ENCODE results near the gene PTGS1. TPM values are rescaled to one million over a fixed set of nuclear protein-coding genes. Genes with fewer than 3 reads are reported as not detected.
A peak's percentile ranks its signal among the peaks of the same experiment; 100 is the strongest.

PTGS1 gene
- total RNA-seq, 1 donor: 2.5 TPM

- no peak for DNase-seq (ENCODE audit: insufficient read length, low spot score, missing footprints)
- Histone ChIP-seq H3K4me2 (ENCODE audit: insufficient read depth, low read length) (no peak overlapping the region), H3K27ac (ENCODE audit: low read depth, low read length) (no peak overlapping the region), H3K4me1 (ENCODE audit: insufficient read depth, low read length) (peaks cover 3% of the 10 kb centered on the region), H3K9me3 (ENCODE audit: low read depth, low read length) (no peaks in the 10 kb centered on the region), H3K4me3 (ENCODE audit: insufficient read depth, low read length) (no peak overlapping the region), H3K36me3 (ENCODE audit: insufficient read depth, low read length) (no peaks in the 10 kb centered on the region), H2AFZ (ENCODE audit: low read length) (no peak overlapping the region), H3K27me3 (ENCODE audit: insufficient read depth, low read length) (peaks cover 7% of the 10 kb centered on the region), H4K20me1 (ENCODE audit: insufficient read depth, low read length) (no peaks in the 10 kb centered on the region), H3K79me2 (ENCODE audit: insufficient read depth, low read length) (no peaks in the 10 kb centered on the region)
- TF ChIP-seq CTCF (IDR thresholded peaks at IDR 0.05; ENCODE audit: extremely low read depth, low read depth, low read length): no peak
Observed at GRCh38 chr9:122367774-122368460, 2.9 kb upstream of the PTGS1 start.

DNA sequence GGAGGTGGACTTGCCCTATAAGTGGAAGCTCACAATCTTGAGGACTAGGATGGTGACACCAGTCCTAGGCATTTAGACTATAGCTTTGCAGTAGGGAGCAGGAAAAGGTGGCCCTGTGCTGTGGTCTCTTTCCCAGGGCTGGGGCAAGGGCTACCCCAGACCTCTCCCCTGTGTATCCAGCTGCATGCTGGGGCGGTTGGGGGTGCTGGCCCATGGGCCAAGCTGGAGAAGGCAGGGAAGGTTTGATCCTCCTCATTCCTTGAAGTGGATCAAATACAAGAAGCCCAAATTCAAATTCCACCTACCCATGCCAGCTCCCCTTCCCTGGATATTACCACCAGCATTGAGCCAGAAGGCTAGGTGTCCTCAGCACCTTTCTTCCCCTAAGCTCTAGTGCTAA is 2.2 kb upstream of the PTGS1 start:
- no peak for DNase-seq (ENCODE audit: insufficient read length, low spot score, missing footprints)
- H2AFZ ChIP-seq (ENCODE audit: low read length): no peak overlapping the region
- peaks cover 3% of the 10 kb centered on the region for H3K4me1 ChIP-seq (ENCODE audit: insufficient read depth, low read length)
- H3K79me2 ChIP-seq (ENCODE audit: insufficient read depth, low read length): no peaks in the 10 kb centered on the region
- no peak overlapping the region for H3K4me3 ChIP-seq (ENCODE audit: insufficient read depth, low read length)
- no peak for TF ChIP-seq CTCF (IDR thresholded peaks at IDR 0.05; ENCODE audit: extremely low read depth, low read depth, low read length)
- H3K27me3 ChIP-seq (ENCODE audit: insufficient read depth, low read length): peaks cover 7% of the 10 kb centered on the region
- no peaks in the 10 kb centered on the region for H3K36me3 ChIP-seq (ENCODE audit: insufficient read depth, low read length)
- H4K20me1 ChIP-seq (ENCODE audit: insufficient read depth, low read length): no peaks in the 10 kb centered on the region
- H3K27ac ChIP-seq (ENCODE audit: low read depth, low read length): no peak overlapping the region
- H3K4me2 ChIP-seq (ENCODE audit: insufficient read depth, low read length): no peak overlapping the region
- no peaks in the 10 kb centered on the region for H3K9me3 ChIP-seq (ENCODE audit: low read depth, low read length)

DNA sequence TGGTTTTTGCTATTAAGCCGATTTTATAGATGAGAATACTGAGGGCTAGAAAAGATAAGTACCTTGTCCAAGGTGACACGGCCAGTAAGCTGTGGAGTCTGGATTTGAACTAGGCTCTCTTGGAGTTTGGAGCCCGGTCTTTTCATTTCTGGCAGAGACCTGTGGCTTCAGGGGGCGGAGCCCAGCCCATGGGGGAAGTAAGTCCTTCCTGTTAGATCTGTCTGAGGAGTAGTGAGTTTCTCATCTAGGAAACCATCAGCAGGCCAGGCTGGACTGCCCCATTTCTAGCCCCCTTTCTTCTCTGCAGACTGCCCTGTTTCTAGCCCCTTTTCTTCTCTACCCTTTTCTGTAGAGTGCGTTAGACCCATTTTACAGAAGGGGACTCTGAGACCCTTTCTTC is 521 bp upstream of the PTGS1 start:
- DNase-seq (ENCODE audit: insufficient read length, low spot score, missing footprints): no peak
- TF ChIP-seq CTCF (IDR thresholded peaks at IDR 0.05; ENCODE audit: extremely low read depth, low read depth, low read length): no peak
- no peaks in the 10 kb centered on the region for H4K20me1 ChIP-seq (ENCODE audit: insufficient read depth, low read length)
- H3K4me2 ChIP-seq (ENCODE audit: insufficient read depth, low read length): peak overlapping the region; percentile 79
- H3K9me3 ChIP-seq (ENCODE audit: low read depth, low read length): no peaks in the 10 kb centered on the region
- H3K4me3 ChIP-seq (ENCODE audit: insufficient read depth, low read length): peak overlapping the region; percentile 66
- H3K79me2 ChIP-seq (ENCODE audit: insufficient read depth, low read length): no peaks in the 10 kb centered on the region
- H3K27me3 ChIP-seq (ENCODE audit: insufficient read depth, low read length): peaks cover 7% of the 10 kb centered on the region
- H2AFZ ChIP-seq (ENCODE audit: low read length): peak overlapping the region; percentile 49
- H3K4me1 ChIP-seq (ENCODE audit: insufficient read depth, low read length): peaks cover 5% of the 10 kb centered on the region
- no peaks in the 10 kb centered on the region for H3K36me3 ChIP-seq (ENCODE audit: insufficient read depth, low read length)
- H3K27ac ChIP-seq (ENCODE audit: low read depth, low read length): no peak overlapping the region

- Histone ChIP-seq H4K20me1 (ENCODE audit: insufficient read depth, low read length) (no peaks in the 10 kb centered on the region), H3K9me3 (ENCODE audit: low read depth, low read length) (no peaks in the 10 kb centered on the region), H3K4me3 (ENCODE audit: insufficient read depth, low read length) (no peak overlapping the region), H3K27ac (ENCODE audit: low read depth, low read length) (no peak overlapping the region), H3K4me2 (ENCODE audit: insufficient read depth, low read length) (no peak overlapping the region), H3K79me2 (ENCODE audit: insufficient read depth, low read length) (no peaks in the 10 kb centered on the region), H2AFZ (ENCODE audit: low read length) (no peak overlapping the region), H3K36me3 (ENCODE audit: insufficient read depth, low read length) (no peaks in the 10 kb centered on the region), H3K4me1 (ENCODE audit: insufficient read depth, low read length) (peaks cover 17% of the 10 kb centered on the region), H3K27me3 (ENCODE audit: insufficient read depth, low read length) (peaks cover 7% of the 10 kb centered on the region)
- TF ChIP-seq CTCF (IDR thresholded peaks at IDR 0.05; ENCODE audit: extremely low read depth, low read depth, low read length): no peak
- no peak for DNase-seq (ENCODE audit: insufficient read length, low spot score, missing footprints)
Observed at GRCh38 chr9:122371846-122372245, 1.0 kb downstream of the PTGS1 start.

All from osteoblast (primary cell).